Measurements from ENCODE around the gene PDE10A.

PDE10A gene

GRCh38 chr6:165662749-165663376 is at the start of gene PDE10A:
TSS of gene PDE10A (minus strand) at chr6:165663241. CDS start at chr6:165662811, 430 bp downstream.
- DNase-seq: no peak

DNA sequence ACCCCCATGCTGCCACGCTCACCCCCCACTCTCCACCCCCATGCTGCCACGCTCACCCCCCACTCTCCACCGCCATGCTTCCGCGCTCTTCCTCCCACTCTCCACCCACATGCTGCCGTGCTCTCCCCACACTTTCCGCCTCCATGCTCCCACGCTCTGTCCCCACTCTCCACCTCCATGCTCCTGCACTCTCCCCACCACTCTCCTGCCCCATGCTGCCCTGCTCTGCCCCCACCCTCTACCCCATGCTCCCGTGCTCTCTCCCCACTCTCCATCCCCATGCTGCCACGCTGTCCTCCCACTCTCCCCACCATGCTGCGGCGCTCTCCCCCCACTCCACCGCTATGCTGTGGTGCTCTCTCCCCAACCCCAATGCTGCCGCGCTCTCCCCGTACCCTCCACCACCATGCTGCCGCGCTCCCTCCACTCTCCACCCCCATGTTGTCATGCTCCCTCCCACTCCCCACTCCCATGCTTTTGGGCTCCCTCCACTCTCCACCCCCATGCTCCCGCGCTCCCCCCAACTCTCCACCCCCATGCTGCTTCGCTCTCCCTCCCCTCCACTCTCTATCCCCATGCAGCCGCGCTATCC is 46.0 kb upstream of the PDE10A start:
- DNase-seq: no peak

DNA sequence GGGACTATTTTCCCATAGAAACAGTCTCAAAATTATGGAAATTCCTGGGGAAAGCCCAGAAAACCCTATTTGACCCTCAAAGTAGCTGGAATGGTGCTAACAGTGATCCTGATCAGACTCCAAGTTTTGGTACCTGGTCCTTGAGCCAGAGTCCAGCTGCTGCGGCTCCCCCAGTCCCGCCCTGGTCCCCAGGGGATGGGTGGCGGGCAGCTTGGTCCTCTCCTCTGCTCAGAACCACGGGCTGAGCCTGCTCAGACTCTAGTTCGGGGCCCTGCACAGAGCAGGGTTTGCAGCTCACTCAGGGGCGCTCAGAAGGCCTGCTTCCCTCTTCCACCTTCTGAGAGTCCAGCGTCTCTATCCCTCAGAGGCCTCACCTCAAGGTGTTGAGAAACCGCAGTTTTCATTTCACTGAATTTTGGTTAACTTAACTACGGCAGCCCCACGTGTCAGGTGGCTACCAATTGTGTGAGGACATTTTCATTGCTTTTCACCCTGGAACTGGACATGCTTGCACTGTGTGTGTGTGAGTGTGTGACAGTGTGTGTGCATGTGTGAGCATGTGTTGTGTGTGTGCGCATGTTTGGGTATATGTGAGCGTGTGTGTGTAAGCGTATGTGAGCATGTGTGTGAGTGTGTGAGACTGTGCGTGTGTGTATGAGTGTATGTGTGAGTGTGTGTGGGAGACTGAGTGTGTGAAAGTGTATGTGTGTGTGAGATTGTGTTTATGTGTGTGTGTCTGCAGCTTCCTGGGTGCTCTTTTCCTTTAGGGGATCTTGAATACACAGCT is 44.2 kb upstream of the PDE10A start:
- DNase-seq: no peak

GRCh38 chr6:165705941-165706340 is 42.9 kb upstream of the PDE10A start:
- no peak for DNase-seq

- no peak for DNase-seq
Measured at GRCh38 chr6:165704045-165704748, 41.2 kb upstream of the PDE10A start.

DNA sequence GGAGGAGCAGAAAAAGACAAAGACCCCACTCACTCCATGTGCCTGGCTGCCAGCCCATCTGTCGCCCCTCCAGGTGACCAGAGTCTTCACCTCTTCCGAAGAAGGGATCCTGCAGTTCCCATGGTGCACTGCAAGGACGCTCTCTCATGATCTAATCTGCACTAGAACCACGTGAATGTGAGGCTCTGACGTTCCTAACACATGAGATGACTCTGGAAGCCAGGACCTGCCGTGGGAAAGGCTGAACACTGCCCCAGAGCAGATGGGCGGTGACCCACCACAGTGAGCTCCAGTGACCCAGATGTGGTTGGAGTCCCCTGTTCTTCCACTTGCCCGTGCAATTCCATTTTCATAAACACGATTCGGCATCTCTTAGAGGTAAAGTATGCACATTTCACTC is 39.6 kb upstream of the PDE10A start:
- no peak for DNase-seq

DNA sequence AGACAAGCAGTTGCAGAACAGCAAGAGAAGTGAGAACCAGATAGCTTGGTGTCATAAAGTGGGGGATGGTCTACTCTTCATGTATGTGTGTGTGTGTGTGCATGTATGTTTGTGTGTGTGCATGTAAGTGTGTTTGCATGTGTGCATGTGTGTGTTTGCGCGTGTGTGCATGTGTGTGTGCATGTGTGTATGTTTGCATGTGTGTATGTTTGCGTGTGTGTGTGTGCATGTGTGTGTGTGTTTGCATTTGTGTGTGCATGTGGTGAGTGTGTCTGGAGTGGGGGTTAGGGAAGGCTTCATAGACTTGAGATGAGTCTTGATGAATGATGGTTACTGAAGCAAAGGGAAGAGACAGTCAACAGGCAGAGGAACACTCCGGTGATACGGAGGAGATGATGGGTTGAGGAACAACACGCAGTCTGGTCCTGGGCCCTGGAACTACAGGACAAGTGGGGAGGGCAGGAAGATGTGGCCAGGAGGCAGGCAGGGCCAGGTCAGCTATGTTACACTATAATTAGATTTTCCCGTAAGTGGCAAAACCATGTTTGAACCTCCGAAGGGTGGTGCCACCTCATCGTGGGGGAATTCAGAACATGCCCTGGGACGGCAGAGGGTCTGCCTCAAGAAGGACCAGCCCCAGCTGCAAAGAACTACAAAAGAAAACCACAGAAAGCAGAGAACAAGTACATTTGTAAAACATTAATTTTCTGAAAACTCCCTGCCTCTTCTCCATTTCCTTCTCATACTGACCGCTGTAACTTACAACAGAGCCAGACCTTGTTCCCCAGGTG is 38.7 kb upstream of the PDE10A start:
- DNase-seq: no peak

GRCh38 chr6:165701005-165701404 is 38.0 kb upstream of the PDE10A start:
- no peak for DNase-seq

DNA sequence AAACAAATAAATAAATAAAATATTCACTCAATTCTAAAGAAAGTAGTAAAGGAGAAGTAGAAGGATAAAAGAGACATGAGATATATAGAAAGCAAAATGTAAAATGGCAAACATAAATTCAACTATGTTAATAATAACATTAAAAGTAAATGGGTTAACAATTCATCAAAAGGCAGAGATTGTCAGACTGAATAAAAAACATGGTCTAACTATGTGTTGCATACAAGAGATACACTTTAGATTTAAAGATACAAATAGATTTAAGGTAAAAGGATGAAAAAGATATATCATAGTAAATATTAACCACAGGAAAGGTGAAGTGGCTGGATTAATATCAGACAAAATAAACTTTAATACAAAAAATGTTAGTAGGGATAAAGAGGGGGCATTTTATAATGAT is 35.8 kb upstream of the PDE10A start:
- no peak for DNase-seq

DNA sequence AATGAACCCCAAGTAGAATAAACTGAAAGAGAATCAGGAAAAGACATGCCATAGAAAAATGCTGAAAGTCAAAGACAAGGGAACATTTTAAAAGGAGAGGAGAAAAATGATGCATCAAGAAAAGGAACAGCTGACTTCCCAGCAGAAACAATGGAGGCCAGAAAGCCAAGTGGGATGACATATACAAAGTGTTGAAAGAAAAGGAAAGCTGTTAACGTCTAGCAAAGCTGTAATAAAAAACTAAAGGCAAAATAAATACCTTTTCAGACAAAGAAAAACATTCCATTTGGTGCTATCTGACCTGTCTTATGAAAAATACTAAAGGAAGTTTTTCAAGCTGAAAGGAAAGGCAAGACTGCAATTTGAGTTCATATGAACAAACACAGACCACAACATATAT is 34.1 kb upstream of the PDE10A start:
- no peak for DNase-seq

GRCh38 chr6:165695722-165696515 is 32.9 kb upstream of the PDE10A start:
- no peak for DNase-seq

- no peak for DNase-seq
Measured at GRCh38 chr6:165694296-165694695, 31.3 kb upstream of the PDE10A start.

GRCh38 chr6:165692106-165692653 is 29.1 kb upstream of the PDE10A start:
- DNase-seq: no peak

DNA sequence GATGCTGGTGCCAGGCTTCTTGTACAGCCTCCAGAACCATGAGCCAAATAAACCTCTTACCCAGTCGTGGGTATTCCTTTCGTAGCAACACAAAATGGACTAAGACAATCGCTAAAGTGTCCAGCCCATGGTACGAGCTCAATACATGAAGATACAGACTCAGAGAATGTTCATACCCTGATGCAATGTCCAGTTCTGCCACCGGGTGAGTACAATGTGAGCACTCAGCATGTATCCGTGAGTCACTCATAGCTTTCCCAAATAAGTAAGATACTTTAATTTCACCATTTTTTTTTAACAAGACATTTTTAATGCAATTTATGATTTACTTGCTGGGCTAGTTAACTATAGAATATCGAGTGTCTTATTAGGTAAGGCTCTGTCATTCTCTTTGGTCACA is 26.7 kb upstream of the PDE10A start:
- DNase-seq: no peak

GRCh38 chr6:165686596-165687365 is 23.7 kb upstream of the PDE10A start:
- no peak for DNase-seq

DNA sequence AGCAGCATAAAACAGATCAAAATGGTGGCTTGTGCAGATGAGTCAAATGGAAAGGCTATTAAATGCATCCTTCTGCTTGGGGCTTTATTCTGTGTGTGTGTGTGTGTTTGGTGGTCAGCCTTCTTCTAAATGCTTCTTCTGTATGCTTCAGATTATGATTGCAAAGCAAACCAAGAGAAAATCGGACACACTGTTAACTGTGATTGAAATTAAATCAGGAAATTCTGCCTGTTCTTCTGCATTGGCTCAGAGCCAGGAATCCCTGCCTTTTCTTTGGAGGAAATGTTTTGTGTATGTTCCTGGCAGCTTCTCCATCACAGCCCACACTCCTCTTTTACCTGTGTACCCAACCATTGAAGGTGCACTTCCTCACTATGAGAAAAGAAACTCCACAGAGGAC is 22.3 kb upstream of the PDE10A start:
- DNase-seq: no peak

DNA sequence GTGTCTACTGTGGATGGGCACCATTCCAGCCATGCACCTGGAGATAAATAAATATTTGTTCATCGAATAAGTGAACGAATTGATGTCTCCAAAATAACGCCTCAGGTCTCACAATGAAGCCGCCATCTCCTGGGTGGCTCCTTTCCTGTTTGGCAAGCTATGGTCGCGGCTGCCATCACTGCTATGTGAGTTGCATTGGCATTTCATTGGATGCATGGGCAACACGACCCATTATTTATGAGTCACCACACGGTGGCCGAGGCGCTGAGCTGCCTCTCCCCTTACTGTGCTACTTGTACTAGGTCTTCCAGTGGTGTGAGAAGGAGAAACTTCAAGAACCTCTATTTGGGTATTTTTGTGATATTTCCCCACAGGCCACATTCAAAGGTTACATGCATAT is 21.3 kb upstream of the PDE10A start:
- DNase-seq: no peak

DNA sequence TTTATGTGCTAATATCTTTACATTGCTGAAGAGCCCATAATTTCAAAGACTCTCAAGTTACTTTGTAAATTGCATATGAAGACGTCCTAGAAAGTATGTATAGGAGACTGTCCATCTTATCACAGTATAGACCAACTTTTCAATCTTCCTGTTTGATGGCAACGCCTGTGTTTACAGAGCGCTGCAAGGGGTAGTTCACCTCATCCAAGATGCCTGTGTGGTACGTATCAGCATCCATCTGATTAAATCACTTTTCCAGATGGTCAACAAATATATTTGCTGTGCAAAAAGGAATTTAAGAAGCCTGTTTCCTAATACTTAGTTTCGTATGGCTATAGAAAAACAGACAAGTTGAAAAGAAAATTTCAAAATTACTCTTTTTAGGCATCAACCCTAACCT is 17.9 kb upstream of the PDE10A start:
- DNase-seq: no peak

- DNase-seq: no peak
Measured at GRCh38 chr6:165679326-165679725, 16.3 kb upstream of the PDE10A start.

- DNase-seq: no peak
Measured at GRCh38 chr6:165678904-165679303, 15.9 kb upstream of the PDE10A start.

GRCh38 chr6:165678429-165678828 is 15.4 kb upstream of the PDE10A start:
- no peak for DNase-seq

All from NCI-H1694 (cell line).